Colonic mucosa (tissue), 4 donors: Measurements from ENCODE around the gene DOHH. TPM values are rescaled to one million over a fixed set of nuclear protein-coding genes. Genes with fewer than 3 reads are reported as not detected.
"Not testable (repeated sequence)": the region's sequence is repeated elsewhere in the genome, so short reads cannot be mapped to it uniquely, and the experiment has no call there.

Experiments used
- DNase-seq: peaks from one replicate; pipeline ENCODE4 v3.0.0-alpha.2; 2020
- H3K27ac ChIP-seq: fragments of 200-600 bp; one replicate; pipeline ENCODE4 v1.8.0; 2021
- H3K27me3 ChIP-seq: fragments of 200-600 bp; one replicate; pipeline ENCODE4 v1.8.0; 2021
- H3K36me3 ChIP-seq: fragments of 200-600 bp; one replicate; pipeline ENCODE4 v1.8.0; 2021
- H3K4me1 ChIP-seq: fragments of 200-600 bp; one replicate; pipeline ENCODE4 v1.8.0; 2021; ENCODE audit warnings: mild to moderate bottlenecking
- H3K4me3 ChIP-seq: fragments of 200-600 bp; one replicate; pipeline ENCODE4 v1.8.0; 2021
- H3K9ac ChIP-seq, 2 donors: one replicate each; pipeline ENCODE4 v1.7.0; 2013; ENCODE audit warnings: control low read depth in 2 of 2, low read depth in 2 of 2, low read length in 2 of 2
- H3K9me3 ChIP-seq: fragments of 200-600 bp; one replicate; pipeline ENCODE4 v1.8.0; 2021
- CTCF ChIP-seq: fragments of 200-600 bp; IDR thresholded peaks from one replicate; pipeline ENCODE4 v1.8.0; 2022; ENCODE audit warnings: antibody characterized with exemption, mild to moderate bottlenecking
- intact Hi-C: fragments of 100-400 bp; cut with DNase I; formaldehyde crosslinking; loops from one replicate; pipeline ENCODE4 v1.14.1; 2022
- total RNA-seq, 2 donors: library from RNA; stranded (reverse); fragmentation: NEBNext Ultra II Directional in 1 of 2; extraction: Animal tissue kit (Norgen Biotek cat#: 25700) in 1 of 2; gene quantifications; one replicate each; pipeline ENCODE4 v1.2.1, GENCODE V29; 2021
- donor health status: healthy.
- donor health status: DM: no; HTN: no; CAD: no.
- donor health status: DM: no; HTN: no; CAD: no.

DOHH gene
- total RNA-seq, 2 donors from 2014 or later: 9.5 to 24.4 TPM

GRCh38 chr19:3455960-3456601 lies 44.4 kb downstream of the DOHH start:
- no peak overlapping the region for H3K4me3 ChIP-seq
- no peaks in the 10 kb centered on the region for H3K9me3 ChIP-seq
- no peaks in the 10 kb centered on the region for H3K27me3 ChIP-seq
- no peak overlapping the region for H3K27ac ChIP-seq
- no peak for DNase-seq
- no peaks in the 10 kb centered on the region for H3K36me3 ChIP-seq
- H3K9ac ChIP-seq: no peak overlapping the region
- H3K4me1 ChIP-seq: no peaks in the 10 kb centered on the region
- TF ChIP-seq CTCF: no peak
- intact Hi-C loops: no loop called here

GRCh38 chr19:3455393-3455955 lies 45.0 kb downstream of the DOHH start:
- Histone ChIP-seq H3K4me1 (no peaks in the 10 kb centered on the region), H3K9ac (no peak overlapping the region), H3K9me3 (no peaks in the 10 kb centered on the region), H3K27ac (no peak overlapping the region), H3K4me3 (no peak overlapping the region), H3K27me3 (no peaks in the 10 kb centered on the region), H3K36me3 (no peaks in the 10 kb centered on the region)
- TF ChIP-seq CTCF: no peak
- no peak for DNase-seq
- intact Hi-C loops: no loop called here

GRCh38 chr19:3454656-3455392 lies 45.6 kb downstream of the DOHH start:
- H3K36me3 ChIP-seq: no peaks in the 10 kb centered on the region
- DNase-seq: no peak
- intact Hi-C loops: no loop called here
- no peak overlapping the region for H3K4me3 ChIP-seq
- no peaks in the 10 kb centered on the region for H3K27me3 ChIP-seq
- no peak for TF ChIP-seq CTCF
- no peak overlapping the region for H3K9ac ChIP-seq
- H3K4me1 ChIP-seq: no peaks in the 10 kb centered on the region
- no peaks in the 10 kb centered on the region for H3K9me3 ChIP-seq
- H3K27ac ChIP-seq: no peak overlapping the region

GRCh38 chr19:3453840-3454239 lies 46.6 kb downstream of the DOHH start:
- no peak for TF ChIP-seq CTCF
- H3K36me3 ChIP-seq: no peaks in the 10 kb centered on the region
- DNase-seq: no peak

GRCh38 chr19:3452942-3453214 lies 47.6 kb downstream of the DOHH start:
- intact Hi-C loops, H3K36me3 ChIP-seq: not testable (repeated sequence)

More at GRCh38 chr19:3453840-3454239, 46.6 kb downstream of the DOHH start:
- H3K4me1 ChIP-seq: no peaks in the 10 kb centered on the region
- intact Hi-C loops: no loop called here
- H3K9ac ChIP-seq: no peak overlapping the region
- H3K9me3 ChIP-seq: no peaks in the 10 kb centered on the region
- H3K4me3 ChIP-seq: no peak overlapping the region
- H3K27ac ChIP-seq: no peak overlapping the region
- no peaks in the 10 kb centered on the region for H3K27me3 ChIP-seq

More at GRCh38 chr19:3452942-3453214, 47.6 kb downstream of the DOHH start:
- not testable (repeated sequence) for H3K9ac ChIP-seq, H3K27ac ChIP-seq, H3K4me3 ChIP-seq, H3K27me3 ChIP-seq, DNase-seq, H3K9me3 ChIP-seq, H3K4me1 ChIP-seq
